Keratinocyte (primary cell): Measurements from ENCODE around the gene CTNNA3. TPM values are rescaled to one million over a fixed set of nuclear protein-coding genes. Genes with fewer than 3 reads are reported as not detected.

Source experiments
- DNase-seq: peaks from one replicate; pipeline ENCODE4 v3.0.0-alpha.2; 2011; ENCODE audit warnings: low read depth, missing footprints, low spot score
- FAIRE-seq: peaks from 2 replicates; lab custom pipeline; 2011; peaks lifted over from hg19 to GRCh38; lab: Jason Lieb, UNC
- H2AFZ ChIP-seq: 2 replicates; pipeline ENCODE4 v1.6.0; 2012; ENCODE audit warnings: low read length, control low read depth, inconsistent platforms; ENCODE audit not compliant: control insufficient read depth
- H3K27ac ChIP-seq: 2 replicates; pipeline ENCODE4 v1.5.1; 2011; ENCODE audit warnings: low read length; ENCODE audit not compliant: control insufficient read depth, insufficient read depth
- H3K27me3 ChIP-seq: 3 replicates; pipeline ENCODE4 v1.6.0; 2011; ENCODE audit warnings: low read length; ENCODE audit not compliant: control insufficient read depth, insufficient read depth; ENCODE audit errors: extremely low read depth
- H3K36me3 ChIP-seq, 2 experiments: 2 replicates in 1 of 2; 3 replicates in 1 of 2; pipeline ENCODE4 v1.5.1; 2011; ENCODE audit warnings: low read length in 2 of 2, mild to moderate bottlenecking in 1 of 2; ENCODE audit not compliant: control insufficient read depth in 2 of 2, insufficient read depth in 2 of 2; ENCODE audit errors: extremely low read depth in 1 of 2
- H3K4me1 ChIP-seq: 3 replicates; pipeline ENCODE4 v1.5.1; 2011; ENCODE audit warnings: low read length; ENCODE audit not compliant: control insufficient read depth, insufficient read depth; ENCODE audit errors: extremely low read depth
- H3K4me2 ChIP-seq: 3 replicates; pipeline ENCODE4 v1.6.0; 2011; ENCODE audit warnings: low read depth, low read length; ENCODE audit not compliant: control insufficient read depth, insufficient read depth; ENCODE audit errors: extremely low read depth
- H3K4me3 ChIP-seq, 3 experiments: fragments of 200-600 bp in 1 of 3; sonication (generic) in 1 of 3; 2 replicates in 2 of 3; 3 replicates in 1 of 3; pipeline ENCODE4 v1.5.1; 2011 to 2016; ENCODE audit warnings: low read length in 3 of 3, mild to moderate bottlenecking in 3 of 3, control low read depth in 2 of 3, inconsistent platforms in 1 of 3, low read depth in 1 of 3, mixed read lengths in 1 of 3, mixed run types in 1 of 3, moderate library complexity in 1 of 3; ENCODE audit not compliant: control insufficient read depth in 2 of 3, insufficient read depth in 2 of 3; ENCODE audit errors: extremely low read depth in 1 of 3
- H3K79me2 ChIP-seq: 2 replicates; pipeline ENCODE4 v1.6.0; 2012; ENCODE audit warnings: low read length; ENCODE audit not compliant: control insufficient read depth, insufficient read depth
- H3K9ac ChIP-seq: 3 replicates; pipeline ENCODE4 v1.6.0; 2011; ENCODE audit warnings: low read length; ENCODE audit not compliant: control insufficient read depth, insufficient read depth; ENCODE audit errors: extremely low read depth
- H3K9me1 ChIP-seq: 3 replicates; pipeline ENCODE4 v1.6.0; 2011; ENCODE audit warnings: low read length; ENCODE audit not compliant: control insufficient read depth, insufficient read depth; ENCODE audit errors: extremely low read depth
- H3K9me3 ChIP-seq: 2 replicates; pipeline ENCODE4 v1.5.1; 2012; ENCODE audit warnings: low read depth, low read length; ENCODE audit not compliant: control insufficient read depth
- H4K20me1 ChIP-seq: 3 replicates; pipeline ENCODE4 v1.6.0; 2011; ENCODE audit warnings: low read length; ENCODE audit not compliant: control insufficient read depth, insufficient read depth; ENCODE audit errors: extremely low read depth
- CTCF ChIP-seq, 3 experiments: IDR thresholded peaks in 1 of 3; conservative IDR thresholded peaks in 1 of 3; optimal IDR thresholded peaks in 1 of 3; 2 replicates in 2 of 3; 3 replicates in 1 of 3; pipeline versions ENCODE3 to v1.5.1; 2011; ENCODE audit warnings: low read length in 3 of 3, mild to moderate bottlenecking in 3 of 3, moderate library complexity in 2 of 3, control low read depth in 1 of 3, inconsistent platforms in 1 of 3; ENCODE audit not compliant: insufficient read depth in 2 of 3; ENCODE audit errors: extremely low read depth in 1 of 3
- EZH2 ChIP-seq: IDR thresholded peaks from one replicate; pipeline ENCODE4 v1.6.1; 2012; ENCODE audit warnings: inconsistent platforms, mild to moderate bottlenecking, low read length, moderate library complexity
- dilution Hi-C: fragments of 300-500 bp; cut with MboI; formaldehyde crosslinking; loops from one replicate; pipeline ENCODE4 v1.7.0; 2020; ENCODE audit warnings: low sequenced_read_pairs; ENCODE audit not compliant: extremely low pct_ligation_motif_present
- polyA plus RNA-seq, 5 experiments: library from polyadenylated mRNA; depleted of rRNA in 3 of 5; stranded (reverse) in 3 of 5; stranded (forward) in 1 of 5; unstranded in 1 of 5; fragments of >200 nt; gene quantifications; 1 replicate in 1 of 5; 2 replicates in 3 of 5; 3 replicates in 1 of 5; pipeline versions ENCODE4 v1.2.1 to v1.2.3, GENCODE V29; 2011 to 2012; ENCODE audit warnings: missing spikeins in 2 of 5, low read depth in 1 of 5, low replicate concordance in 1 of 5

The CTNNA3 gene
- polyA plus RNA-seq, 1 donor (not counting 4 experiments of a cell fraction or from before 2014, with no cell fraction given), result 0.01 TPM

- no peak for DNase-seq
- dilution Hi-C loops, result no loop called here
- H3K79me2 ChIP-seq, result no peaks in the 10 kb centered on the region
- no peaks in the 10 kb centered on the region for H3K36me3 ChIP-seq
- H3K9me3 ChIP-seq, result no peaks in the 10 kb centered on the region
- FAIRE-seq, result no peak
- TF ChIP-seq CTCF (optimal IDR thresholded peaks at IDR 0.05 in 1 of 3, IDR thresholded peaks at IDR 0.05 in 1 of 3, conservative IDR thresholded peaks at IDR 0.05 in 1 of 3; ENCODE audit: extremely low read depth in 1 of 3, insufficient read depth in 2 of 3, low read length in 3 of 3) (no peak), EZH2 (no peak)
- no peaks in the 10 kb centered on the region for H4K20me1 ChIP-seq
- no peak overlapping the region for H3K4me3 ChIP-seq
- no peak overlapping the region for H3K27ac ChIP-seq
- H3K4me2 ChIP-seq, result no peak overlapping the region
- no peaks in the 10 kb centered on the region for H3K4me1 ChIP-seq
- H3K9ac ChIP-seq, result no peak overlapping the region
- no peaks in the 10 kb centered on the region for H3K27me3 ChIP-seq
- no peaks in the 10 kb centered on the region for H3K9me1 ChIP-seq
- no peak overlapping the region for H2AFZ ChIP-seq
Observed at GRCh38 chr10:67487906-67488619, 207.9 kb downstream of the CTNNA3 start.

- Histone ChIP-seq H3K9me1 (no peaks in the 10 kb centered on the region), H3K4me1 (no peaks in the 10 kb centered on the region), H3K79me2 (no peaks in the 10 kb centered on the region), H3K9ac (no peak overlapping the region), H3K36me3 (no peaks in the 10 kb centered on the region), H3K27ac (no peak overlapping the region), H2AFZ (no peak overlapping the region), H3K9me3 (no peaks in the 10 kb centered on the region), H3K4me3 (no peak overlapping the region), H4K20me1 (no peaks in the 10 kb centered on the region), H3K27me3 (no peaks in the 10 kb centered on the region), H3K4me2 (no peak overlapping the region)
- dilution Hi-C loops, result no loop called here
- TF ChIP-seq CTCF (optimal IDR thresholded peaks at IDR 0.05 in 1 of 3, IDR thresholded peaks at IDR 0.05 in 1 of 3, conservative IDR thresholded peaks at IDR 0.05 in 1 of 3; ENCODE audit: extremely low read depth in 1 of 3, insufficient read depth in 2 of 3, low read length in 3 of 3) (no peak), EZH2 (no peak)
- FAIRE-seq (no peak), DNase-seq (no peak)
Observed at GRCh38 chr10:67487199-67487598, 208.8 kb downstream of the CTNNA3 start.
